Fibroblast of lung (primary cell): Measurements from ENCODE around the gene MS4A1. TPM values are rescaled to one million over a fixed set of nuclear protein-coding genes. Genes with fewer than 3 reads are reported as not detected.

Experiments
- DNase-seq, 2 donors: peaks; one replicate each; pipeline versions ENCODE4 v3.0.0 to v3.0.0-alpha.2; 2010; ENCODE audit warnings: low read depth in 2 of 2
- H2AFZ ChIP-seq: 2 replicates; pipeline ENCODE4 v1.5.1; 2012; ENCODE audit warnings: low read length, control low read depth, inconsistent platforms
- H3K27ac ChIP-seq: 2 replicates; pipeline ENCODE4 v1.5.1; 2011; ENCODE audit warnings: low read length, control low read depth; ENCODE audit not compliant: insufficient read depth
- H3K27me3 ChIP-seq: 2 replicates; pipeline ENCODE4 v1.5.1; 2011; ENCODE audit warnings: mild to moderate bottlenecking, low read length; ENCODE audit not compliant: control insufficient read depth, insufficient read depth
- H3K36me3 ChIP-seq: 2 replicates; pipeline ENCODE4 v1.5.1; 2011; ENCODE audit warnings: low read length; ENCODE audit not compliant: control insufficient read depth, insufficient read depth
- H3K4me1 ChIP-seq: 2 replicates; pipeline ENCODE4 v1.5.1; 2011; ENCODE audit warnings: low read length; ENCODE audit not compliant: control insufficient read depth, insufficient read depth; ENCODE audit errors: extremely low read depth
- H3K4me2 ChIP-seq: 2 replicates; pipeline ENCODE4 v1.5.1; 2011; ENCODE audit warnings: low read length, control low read depth; ENCODE audit not compliant: insufficient read depth; ENCODE audit errors: extremely low read depth
- H3K4me3 ChIP-seq, 4 experiments: fragments of 200-600 bp in 1 of 4; sonication (generic) in 1 of 4; replicated peaks in 1 of 4; 2 replicates each; pipeline ENCODE4 v1.5.1; 2011 to 2016; ENCODE audit warnings: low read length in 4 of 4, low read depth in 3 of 4, mild to moderate bottlenecking in 3 of 4, control low read depth in 2 of 4, inconsistent platforms in 1 of 4, mixed read lengths in 1 of 4; ENCODE audit not compliant: insufficient read depth in 1 of 4; ENCODE audit errors: control extremely low read depth in 1 of 4
- H3K79me2 ChIP-seq: 2 replicates; pipeline ENCODE4 v1.5.1; 2012; ENCODE audit warnings: mild to moderate bottlenecking, low read length, inconsistent platforms; ENCODE audit not compliant: control insufficient read depth, insufficient read depth
- H3K9ac ChIP-seq: 2 replicates; pipeline ENCODE4 v1.5.1; 2011; ENCODE audit warnings: mild to moderate bottlenecking, low read length, control low read depth; ENCODE audit not compliant: insufficient read depth
- H3K9me3 ChIP-seq: 2 replicates; pipeline ENCODE4 v1.5.1; 2012; ENCODE audit warnings: low read depth, low read length; ENCODE audit not compliant: control insufficient read depth, insufficient read depth
- H4K20me1 ChIP-seq: 2 replicates; pipeline ENCODE4 v1.5.1; 2011; ENCODE audit warnings: low read length; ENCODE audit not compliant: control insufficient read depth, insufficient read depth; ENCODE audit errors: extremely low read depth
- EZH2 ChIP-seq: IDR thresholded peaks from 2 replicates; pipeline ENCODE4 v1.5.1; 2012; ENCODE audit warnings: low read length, control low read depth, mild to moderate bottlenecking; ENCODE audit errors: missing control alignments
- polyA plus RNA-seq, 2 donors: library from polyadenylated mRNA; depleted of rRNA in 1 of 2; stranded (reverse) in 1 of 2; unstranded in 1 of 2; fragments of >200 nt; gene quantifications; 2 replicates each; pipeline ENCODE4 v1.2.1, GENCODE V29; 2011 to 2012; ENCODE audit warnings: missing spikeins in 1 of 2
- total RNA-seq: library from RNA; depleted of rRNA; stranded (reverse); fragments of >200 nt; gene quantifications from 2 replicates; pipeline ENCODE4 v1.2.1, GENCODE V29; 2014
- TF ChIP-seq, protein P1 (sequence below), 2 donors: IDR thresholded peaks in 1 of 2; conservative IDR thresholded peaks in 1 of 2; 1 replicate in 1 of 2; 2 replicates in 1 of 2; pipeline ENCODE4 v1.5.1; 2011 to 2012; ENCODE audit warnings: low read length in 2 of 2, control low read depth in 1 of 2, inconsistent platforms in 1 of 2, low read depth in 1 of 2, mild to moderate bottlenecking in 1 of 2

Gene MS4A1
- total and polyA plus RNA-seq, 2 donors (not counting 1 experiment from before 2014, with no cell fraction given) = not detected

DNA sequence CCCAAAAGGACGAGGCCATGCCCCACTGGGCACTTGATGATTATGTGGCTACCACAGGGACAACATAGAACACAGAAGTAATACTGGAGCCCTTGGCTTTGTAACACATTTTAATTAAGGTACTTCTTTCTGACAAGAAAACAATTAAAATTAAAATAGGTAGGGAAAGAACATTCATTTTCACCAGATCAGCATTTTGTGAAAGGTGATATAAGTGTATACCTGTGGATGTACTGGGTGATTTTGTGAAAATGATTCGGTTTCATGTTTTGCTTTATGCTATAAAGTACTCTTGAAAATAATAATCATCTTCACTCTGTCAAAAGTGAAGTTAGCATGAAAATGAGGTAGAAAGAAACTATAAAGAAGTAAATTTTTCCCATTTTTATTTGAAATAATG lies 37.8 kb downstream of the MS4A1 start:
- no peaks in the 10 kb centered on the region for H3K27me3 ChIP-seq
- H3K4me2 ChIP-seq = no peak overlapping the region
- no peaks in the 10 kb centered on the region for H3K36me3 ChIP-seq
- no peak for DNase-seq
- no peak overlapping the region for H3K27ac ChIP-seq
- H3K9ac ChIP-seq = no peak overlapping the region
- no peaks in the 10 kb centered on the region for H3K4me1 ChIP-seq
- no peak overlapping the region for H3K4me3 ChIP-seq
- H3K79me2 ChIP-seq = no peaks in the 10 kb centered on the region
- no peaks in the 10 kb centered on the region for H3K9me3 ChIP-seq
- no peak overlapping the region for H2AFZ ChIP-seq
- no peaks in the 10 kb centered on the region for H4K20me1 ChIP-seq
- TF ChIP-seq, protein P1, sequence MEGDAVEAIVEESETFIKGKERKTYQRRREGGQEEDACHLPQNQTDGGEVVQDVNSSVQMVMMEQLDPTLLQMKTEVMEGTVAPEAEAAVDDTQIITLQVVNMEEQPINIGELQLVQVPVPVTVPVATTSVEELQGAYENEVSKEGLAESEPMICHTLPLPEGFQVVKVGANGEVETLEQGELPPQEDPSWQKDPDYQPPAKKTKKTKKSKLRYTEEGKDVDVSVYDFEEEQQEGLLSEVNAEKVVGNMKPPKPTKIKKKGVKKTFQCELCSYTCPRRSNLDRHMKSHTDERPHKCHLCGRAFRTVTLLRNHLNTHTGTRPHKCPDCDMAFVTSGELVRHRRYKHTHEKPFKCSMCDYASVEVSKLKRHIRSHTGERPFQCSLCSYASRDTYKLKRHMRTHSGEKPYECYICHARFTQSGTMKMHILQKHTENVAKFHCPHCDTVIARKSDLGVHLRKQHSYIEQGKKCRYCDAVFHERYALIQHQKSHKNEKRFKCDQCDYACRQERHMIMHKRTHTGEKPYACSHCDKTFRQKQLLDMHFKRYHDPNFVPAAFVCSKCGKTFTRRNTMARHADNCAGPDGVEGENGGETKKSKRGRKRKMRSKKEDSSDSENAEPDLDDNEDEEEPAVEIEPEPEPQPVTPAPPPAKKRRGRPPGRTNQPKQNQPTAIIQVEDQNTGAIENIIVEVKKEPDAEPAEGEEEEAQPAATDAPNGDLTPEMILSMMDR (conservative IDR thresholded peaks at IDR 0.05 in 1 of 2, IDR thresholded peaks at IDR 0.05 in 1 of 2; ENCODE audit: low read depth in 1 of 2, low read length in 2 of 2) = no peak
- no peak for TF ChIP-seq EZH2

DNA sequence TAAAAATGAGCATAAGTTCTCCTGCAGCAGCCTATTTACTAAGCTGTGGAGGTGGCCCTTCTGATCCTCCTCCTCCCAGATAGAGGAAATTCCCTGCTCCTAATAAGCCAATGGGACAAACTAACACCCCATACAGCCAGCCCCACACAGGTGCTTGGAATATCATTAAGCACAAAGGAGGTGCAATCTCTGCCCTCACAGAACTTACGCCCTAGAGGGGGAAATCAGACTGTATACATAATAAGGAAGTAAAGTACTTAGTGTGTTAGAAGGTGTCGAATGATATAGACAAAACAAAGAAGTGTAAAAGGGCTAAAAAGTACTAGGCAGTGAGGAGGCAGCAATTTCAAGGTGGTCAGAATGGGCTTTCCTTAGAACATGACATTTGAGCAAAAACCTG lies 42.8 kb downstream of the MS4A1 start:
- Histone ChIP-seq H3K9ac (no peak overlapping the region), H3K4me3 (no peak overlapping the region), H2AFZ (no peak overlapping the region), H3K27ac (no peak overlapping the region), H3K4me1 (no peaks in the 10 kb centered on the region), H3K4me2 (no peak overlapping the region), H3K9me3 (no peaks in the 10 kb centered on the region), H4K20me1 (no peaks in the 10 kb centered on the region), H3K36me3 (no peaks in the 10 kb centered on the region), H3K79me2 (no peaks in the 10 kb centered on the region), H3K27me3 (no peaks in the 10 kb centered on the region)
- TF ChIP-seq, protein P1 (conservative IDR thresholded peaks at IDR 0.05 in 1 of 2, IDR thresholded peaks at IDR 0.05 in 1 of 2; ENCODE audit: low read depth in 1 of 2, low read length in 2 of 2) = no peak
- no peak for TF ChIP-seq EZH2
- DNase-seq = no peak

- Histone ChIP-seq H3K4me1 (no peaks in the 10 kb centered on the region), H3K27me3 (no peaks in the 10 kb centered on the region), H4K20me1 (no peaks in the 10 kb centered on the region), H3K4me2 (no peak overlapping the region), H3K4me3 (no peak overlapping the region), H2AFZ (no peak overlapping the region), H3K9me3 (no peaks in the 10 kb centered on the region), H3K9ac (no peak overlapping the region), H3K79me2 (no peaks in the 10 kb centered on the region), H3K27ac (no peak overlapping the region), H3K36me3 (no peaks in the 10 kb centered on the region)
- TF ChIP-seq EZH2 = no peak
- TF ChIP-seq, protein P1 (conservative IDR thresholded peaks at IDR 0.05 in 1 of 2, IDR thresholded peaks at IDR 0.05 in 1 of 2; ENCODE audit: low read depth in 1 of 2, low read length in 2 of 2) = no peak
- no peak for DNase-seq
Observed at GRCh38 chr11:60498853-60499252, 43.2 kb downstream of the MS4A1 start.
